Effector CD4-positive, alpha-beta T cell (primary cell): Measurements from ENCODE around the gene UGT1A9.

Experiments
- DNase-seq: peaks from one replicate; pipeline ENCODE4 v3.0.0-alpha.2; 2020

UGT1A9 gene

DNA sequence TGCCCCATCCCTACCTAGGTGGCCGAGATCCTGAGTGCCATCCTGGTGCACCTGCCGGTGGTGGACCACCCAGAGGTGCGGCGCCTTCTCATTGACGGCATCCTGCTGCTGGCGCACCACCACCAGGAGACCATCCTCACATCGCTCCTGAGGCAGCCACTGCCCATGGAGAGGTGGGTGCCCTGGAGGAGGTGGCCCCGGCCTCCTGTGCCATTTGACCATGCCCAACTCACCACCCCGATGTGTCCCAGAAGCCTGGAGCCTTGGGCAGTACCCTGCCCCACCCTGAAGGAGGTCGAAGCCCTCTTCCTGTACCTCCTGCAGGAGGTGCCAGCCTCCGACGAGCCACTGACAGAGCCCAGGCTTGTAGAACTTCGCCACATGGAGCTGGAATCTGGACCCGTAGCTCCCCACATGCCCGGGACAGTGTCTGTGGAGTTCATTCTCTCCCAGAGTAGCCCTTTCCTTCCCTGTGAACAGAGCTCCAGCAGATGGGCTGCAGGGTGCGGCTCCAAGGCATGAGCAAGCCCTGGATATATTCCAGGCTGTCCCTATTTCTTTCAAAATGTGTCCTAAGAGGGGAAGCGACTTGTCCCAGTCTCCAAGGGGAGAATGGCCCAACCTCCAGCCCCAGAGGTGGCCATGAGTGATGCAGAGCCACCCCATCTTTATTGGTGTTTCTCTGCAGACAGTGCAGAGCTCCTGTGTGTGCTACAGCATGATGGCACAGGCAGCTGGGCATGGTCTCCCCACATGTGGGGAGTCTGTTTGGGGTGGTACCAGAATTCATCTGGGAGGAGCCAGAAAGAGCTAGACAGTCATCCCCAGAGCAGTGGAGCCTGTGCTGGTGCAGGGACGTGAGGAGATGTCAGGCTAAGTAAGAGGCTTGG lies 148.4 kb downstream of the UGT1A9 start:
- DNase-seq, result no peak

DNA sequence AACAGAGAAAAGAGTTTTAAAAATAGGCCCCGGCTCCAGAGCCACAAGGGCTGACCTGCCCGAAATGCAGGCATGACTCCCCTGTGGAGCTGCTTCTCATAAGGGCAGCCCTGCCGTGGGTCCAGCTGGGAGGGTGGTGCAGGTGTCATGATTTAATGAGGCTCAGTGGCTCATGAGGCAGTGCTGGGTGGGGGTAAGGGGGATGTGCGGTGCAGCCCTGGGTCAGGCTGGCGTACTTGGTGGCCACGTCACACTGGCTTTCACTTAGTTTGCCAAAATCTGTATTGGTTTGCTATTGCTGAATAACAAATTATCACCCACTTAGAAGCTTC lies 149.0 kb downstream of the UGT1A9 start:
- no peak for DNase-seq

DNA sequence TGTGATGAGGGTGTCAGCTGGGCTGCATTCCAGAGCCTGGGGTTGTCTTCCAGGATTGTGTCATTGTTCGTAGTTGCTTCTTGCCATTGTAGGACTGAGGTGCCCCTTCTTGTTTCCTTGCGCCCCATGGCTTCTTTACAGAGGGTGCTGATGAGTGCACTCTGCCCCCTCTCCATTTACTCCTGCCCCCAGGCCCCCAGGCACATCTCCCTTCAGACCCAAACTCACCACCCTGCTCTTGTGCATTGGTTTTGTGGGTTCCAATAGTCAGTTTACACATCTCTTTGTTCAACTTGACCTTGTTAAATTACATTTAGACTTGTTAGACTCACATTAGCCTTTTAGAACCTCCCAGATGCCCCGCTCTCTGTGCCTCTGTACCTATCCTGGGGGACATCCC lies 149.5 kb downstream of the UGT1A9 start:
- no peak for DNase-seq

DNA sequence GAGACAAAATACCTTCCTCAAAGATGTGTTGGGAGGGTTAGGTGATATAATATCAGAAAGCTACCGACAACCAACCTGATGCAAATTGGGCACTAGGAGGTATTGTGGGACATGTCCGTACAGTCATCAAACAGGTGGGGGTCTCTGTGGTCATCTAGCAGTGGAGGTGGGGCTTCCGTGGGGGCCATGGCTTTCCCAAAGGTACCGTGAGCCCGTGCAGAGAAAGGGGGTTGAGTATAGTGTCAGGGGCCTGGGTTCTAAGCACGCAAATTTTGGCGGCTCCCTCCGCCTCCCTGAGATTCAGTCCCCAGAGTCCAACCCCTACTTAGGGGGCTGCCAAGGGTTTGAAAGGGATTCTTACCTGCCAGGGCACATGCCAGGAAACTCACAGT lies 150.0 kb downstream of the UGT1A9 start:
- no peak for DNase-seq

DNA sequence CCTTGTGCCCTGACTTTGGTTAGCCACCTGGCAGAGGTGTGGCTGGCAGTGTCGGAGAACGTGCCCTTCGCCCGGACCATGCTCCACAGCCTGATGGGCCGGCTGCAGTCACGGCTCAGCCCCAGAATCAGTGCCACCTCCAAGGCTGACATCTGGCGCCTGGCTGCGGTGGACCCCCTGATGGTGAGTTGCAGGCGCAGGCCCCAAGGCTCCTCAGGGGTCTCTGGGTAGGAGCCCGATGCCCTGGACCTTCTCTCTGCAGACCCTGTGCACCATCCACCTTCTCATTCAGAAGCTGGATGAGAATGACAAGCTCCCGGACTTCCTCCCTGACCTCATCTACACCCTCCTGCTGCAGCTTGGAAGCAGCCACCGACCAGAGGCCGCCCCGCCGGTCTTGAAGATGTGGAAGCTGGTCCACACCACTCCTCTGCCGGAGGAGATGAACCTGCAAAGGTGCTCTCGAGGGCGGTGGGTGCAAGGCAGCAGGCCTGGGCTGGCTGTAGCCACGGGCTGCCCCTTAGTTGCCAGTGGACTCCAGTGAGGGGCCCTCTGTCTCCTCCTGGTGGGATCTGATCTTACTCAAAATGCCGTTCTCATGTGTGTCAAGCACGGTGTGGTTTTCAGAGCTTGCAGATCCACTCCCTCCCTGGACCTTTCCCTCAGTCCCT lies 150.5 kb downstream of the UGT1A9 start:
- DNase-seq, result no peak
